Mucosa of descending colon (tissue), 3 donors: ENCODE data around the gene RNF111. TPM values are rescaled to one million over a fixed set of nuclear protein-coding genes. Genes with fewer than 3 reads are reported as not detected.

Experiments
- ATAC-seq: fragments of 200-7000 bp; cut with Tn5 transposase; one replicate; pipeline ENCODE4 v1.9.1; 2020; ENCODE audit warnings: mild to moderate bottlenecking, moderate library complexity
- DNase-seq, 3 donors: peaks; one replicate each; pipeline ENCODE4 v3.0.0-alpha.2; 2020
- H3K36me3 ChIP-seq: fragments of 200-600 bp; one replicate; pipeline ENCODE4 v1.8.0; 2021; ENCODE audit warnings: low read depth, mild to moderate bottlenecking
- H3K4me1 ChIP-seq: fragments of 200-600 bp; one replicate; pipeline ENCODE4 v1.8.0; 2021; ENCODE audit warnings: low read depth, mild to moderate bottlenecking
- H3K4me3 ChIP-seq: fragments of 200-600 bp; one replicate; pipeline ENCODE4 v1.8.0; 2021; ENCODE audit warnings: mild to moderate bottlenecking
- H3K9me3 ChIP-seq: fragments of 200-600 bp; one replicate; pipeline ENCODE4 v1.8.0; 2021; ENCODE audit warnings: mild to moderate bottlenecking
- CTCF ChIP-seq: fragments of 200-600 bp; IDR thresholded peaks from one replicate; pipeline ENCODE4 v1.8.0; 2022; ENCODE audit warnings: antibody characterized with exemption, mild to moderate bottlenecking
- intact Hi-C, 2 donors: fragments of 100-400 bp; cut with DNase I in 1 of 2; cut with micrococcal nuclease in 1 of 2; formaldehyde crosslinking; loops; one replicate each; pipeline versions ENCODE4 v1.11.0 to v1.11.1; 2022; cut with DNase I, micrococcal nuclease
- total RNA-seq, 3 donors: library from RNA; stranded (reverse); fragmentation: NEBNext Ultra II Directional in 2 of 3; extraction: Animal tissue kit (Norgen Biotek cat#: 25700) in 2 of 3; gene quantifications; one replicate each; pipeline versions ENCODE4 v1.2.1 to v1.2.4, GENCODE V29; 2021 to 2023
- donor health status: DM: no; HTN: no; CAD: no; lungs with moderate emphysema.
- donor health status: DM: no; HTN: no; CAD: no.
- donor health status: DM: no; HTN: yes; CAD: no.

The RNF111 gene
- total RNA-seq, 3 donors from 2014 or later = 25.7 to 39.6 (median 37.8) TPM

- intact Hi-C loops = no loop called here
- ATAC-seq = no peak
These were observed 123.8 kb downstream of the RNF111 start for GRCh38 chr15:59111251-59111650.

GRCh38 chr15:59115047-59115446 lies 127.6 kb downstream of the RNF111 start:
- no peak for TF ChIP-seq CTCF
- no peak for DNase-seq
- ATAC-seq = no peak
- Histone ChIP-seq H3K4me1 (no peaks in the 10 kb centered on the region), H3K9me3 (no peaks in the 10 kb centered on the region), H3K36me3 (no peaks in the 10 kb centered on the region), H3K4me3 (no peak overlapping the region)
- intact Hi-C loops = no loop called here

More at GRCh38 chr15:59111251-59111650, 123.8 kb downstream of the RNF111 start:
- TF ChIP-seq CTCF = no peak
- H3K4me3 ChIP-seq = no peak overlapping the region
- H3K4me1 ChIP-seq = no peaks in the 10 kb centered on the region
- no peak for DNase-seq
- no peaks in the 10 kb centered on the region for H3K36me3 ChIP-seq
- H3K9me3 ChIP-seq = no peaks in the 10 kb centered on the region

- Histone ChIP-seq H3K9me3 (no peaks in the 10 kb centered on the region), H3K36me3 (no peaks in the 10 kb centered on the region), H3K4me3 (no peak overlapping the region), H3K4me1 (no peaks in the 10 kb centered on the region)
- DNase-seq (no peak), ATAC-seq (no peak)
- TF ChIP-seq CTCF = no peak
- intact Hi-C loops = no loop called here
These were observed 128.7 kb downstream of the RNF111 start for GRCh38 chr15:59116141-59116540.

- no peak for DNase-seq
- no peak overlapping the region for H3K4me3 ChIP-seq
- no peaks in the 10 kb centered on the region for H3K9me3 ChIP-seq
- no peak for TF ChIP-seq CTCF
- intact Hi-C loops = no loop called here
- H3K4me1 ChIP-seq = no peaks in the 10 kb centered on the region
- H3K36me3 ChIP-seq = no peaks in the 10 kb centered on the region
- ATAC-seq = no peak
These were observed 129.3 kb downstream of the RNF111 start for GRCh38 chr15:59116771-59117170.

GRCh38 chr15:59119625-59120024 lies 132.2 kb downstream of the RNF111 start:
- H3K9me3 ChIP-seq = no peaks in the 10 kb centered on the region
- ATAC-seq = no peak
- H3K4me1 ChIP-seq = peaks cover 13% of the 10 kb centered on the region
- DNase-seq = no peak
- H3K4me3 ChIP-seq = no peak overlapping the region
- H3K36me3 ChIP-seq = no peaks in the 10 kb centered on the region
- TF ChIP-seq CTCF = no peak
- intact Hi-C loops = no loop called here

- Histone ChIP-seq H3K36me3 (no peaks in the 10 kb centered on the region), H3K9me3 (no peaks in the 10 kb centered on the region), H3K4me1 (peaks cover 19% of the 10 kb centered on the region), H3K4me3 (no peak overlapping the region)
- no peak for ATAC-seq
- TF ChIP-seq CTCF = no peak
- intact Hi-C loops = no loop called here
- DNase-seq = no peak
These were observed 133.5 kb downstream of the RNF111 start for GRCh38 chr15:59120937-59121336.
